HG03135 (cell line): ENCODE measurements around the gene RORC.
A peak's percentile ranks its signal among the peaks of the same experiment; 100 is the strongest.
"Not testable (repeated sequence)": the region's sequence is repeated elsewhere in the genome, so short reads cannot be mapped to it uniquely, and the experiment has no call there.

Experiments used
- ATAC-seq: cut with Tn5 transposase; IDR thresholded peaks from one replicate; pipeline ENCODE4 v1.9.1; 2021; ENCODE audit warnings: mild to moderate bottlenecking, moderate library complexity; ENCODE audit not compliant: unreplicated experiment

RORC gene

GRCh38 chr1:151776665-151777062 lies 54.9 kb downstream of the RORC start:
- no peak for ATAC-seq

GRCh38 chr1:151775894-151776664 lies 55.5 kb downstream of the RORC start:
- ATAC-seq, result no peak

- ATAC-seq, result no peak
These were observed 57.2 kb downstream of the RORC start for GRCh38 chr1:151774256-151774922.

GRCh38 chr1:151773702-151774101 lies 57.9 kb downstream of the RORC start:
- no peak for ATAC-seq

GRCh38 chr1:151769270-151769669 lies 62.3 kb downstream of the RORC start:
- ATAC-seq, result not testable (repeated sequence)

GRCh38 chr1:151768351-151769066 lies 63.1 kb downstream of the RORC start:
- ATAC-seq, result not testable (repeated sequence)

GRCh38 chr1:151763990-151764389 lies 67.6 kb downstream of the RORC start:
- ATAC-seq, result no peak

- ATAC-seq, result peak; percentile 88
These were observed 68.4 kb downstream of the RORC start, which contains the start of gene MRPL9 for GRCh38 chr1:151762941-151763921. Gene MRPL9 (minus strand): TSS chr1:151763496. CDS start chr1:151763479, 17 bp downstream.

GRCh38 chr1:151760597-151761385 lies 70.8 kb downstream of the RORC start:
- ATAC-seq, result no peak

- ATAC-seq, result no peak
These were observed 72.4 kb downstream of the RORC start for GRCh38 chr1:151759241-151759640.

GRCh38 chr1:151756291-151756690 lies 75.3 kb downstream of the RORC start:
- ATAC-seq, result no peak
